ENCODE results near the gene MED6. TPM values are rescaled to one million over a fixed set of nuclear protein-coding genes. Genes with fewer than 3 reads are reported as not detected.

MED6 gene
- total RNA-seq, 2 experiments from 2014 or later, result 45.9 to 52.9 TPM

Other genes with a start within 250 kb of the MED6 start
- 10 to 100 TPM; 43.2 to 56.1 TPM for gene COX16, start 241.0 kb downstream of the MED6 start, total RNA-seq
- gene SYNJ2BP, start 183.6 kb downstream of the MED6 start, total RNA-seq, result 10 to 100 TPM; 12.0 to 14.0 TPM
- not detected for gene ADAM21, start 148.5 kb downstream of the MED6 start, total RNA-seq
- gene ADAM20, start 65.7 kb downstream of the MED6 start, total RNA-seq, result under 1 TPM; 0.15 to 0.17 TPM
- 10 to 100 TPM; 14.8 to 16.7 TPM for gene TTC9, start 41.3 kb upstream of the MED6 start, total RNA-seq
- gene MAP3K9, start 208.9 kb upstream of the MED6 start, total RNA-seq, result 1 to 10 TPM; 4.8 TPM

Measured in activated CD4-positive, alpha-beta T cell treated with anti-CD3 and anti-CD28 coated beads, Interleukin-2, amount 10 ng/mL, durations not matched to agents 7 days and 5 days (primary cell).